GM19099 (cell line): ENCODE results near the gene SLC14A1.

ENCODE experiments used
- POLR2A ChIP-seq: IDR thresholded peaks from 3 replicates; pipeline ENCODE4 v1.6.1; 2011; ENCODE audit warnings: low read depth; ENCODE audit not compliant: insufficient read length; ENCODE audit errors: extremely low read depth

SLC14A1 gene

DNA sequence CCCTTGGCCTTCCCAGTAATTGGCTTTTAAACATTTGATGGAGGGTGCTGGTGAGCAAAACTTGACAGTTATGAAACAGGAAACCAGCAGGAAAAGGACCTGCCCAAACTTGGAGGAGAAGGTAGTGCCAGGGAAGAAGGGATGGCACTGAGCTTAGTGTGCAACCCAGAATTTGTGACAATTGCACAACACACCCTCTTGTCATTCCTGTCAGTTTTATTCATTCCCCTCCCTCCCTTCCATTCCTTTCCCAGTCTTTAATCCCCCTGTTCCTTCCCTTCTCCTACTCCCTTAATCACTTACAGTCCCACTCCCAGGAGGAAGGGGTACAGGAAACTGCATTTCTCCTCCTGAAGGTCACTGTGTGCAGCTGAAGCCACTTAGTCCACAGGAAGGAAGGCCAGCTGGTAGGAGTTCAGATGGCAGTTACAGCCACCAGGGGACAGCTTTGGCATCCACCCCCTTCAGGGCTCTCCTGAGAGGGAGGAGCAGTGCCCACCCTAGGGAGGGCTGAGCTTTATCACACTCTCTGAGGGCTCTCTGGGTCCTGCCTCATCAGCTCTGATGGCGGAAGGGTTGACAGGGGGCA, 77.5 kb downstream of the SLC14A1 start:
- TF ChIP-seq POLR2A = no peak
